HCT116 (cell line): Measurements from ENCODE around the gene MYCBP. TPM values are rescaled to one million over a fixed set of nuclear protein-coding genes. Genes with fewer than 3 reads are reported as not detected.

Experiments used
- ATAC-seq: fragments of 200-7000 bp; cut with Tn5 transposase; 2 replicates; pipeline ENCODE4 v1.9.1; 2020; ENCODE audit warnings: mild to moderate bottlenecking, moderate library complexity
- BruUV-seq: library from RNA; stranded (reverse); fragments of 400-500 nt; replicated peaks from 2 replicates; lab custom pipeline; 2021; lab: Mats Ljungman, UMichigan
- CTCF ChIA-PET: fragments of 300-600 bp; sonication (Branson Sonifier 250); formaldehyde crosslinking; loops from one replicate; lab custom pipeline; 2021; ENCODE audit warnings: antibody characterized with exemption; lab: Charles Lee
- POLR2A ChIA-PET: fragments of 300-600, 350-600 bp; sonication (Branson Sonifier 250); formaldehyde crosslinking; loops from one replicate; lab custom pipeline; 2021; ENCODE audit warnings: antibody characterized with exemption; lab: Charles Lee
- RAD21 ChIA-PET, 2 experiments: fragments of 300-600 bp; sonication (Branson Sonifier 250); formaldehyde crosslinking; loops; one replicate each; lab custom pipeline; 2023; ENCODE audit warnings: low total read pairs in 2 of 2; ENCODE audit not compliant: uncharacterized antibody in 2 of 2, unreplicated experiment in 2 of 2, low non-redundant PET in 1 of 2; lab: Charles Lee
- DNase-seq: peaks from one replicate; pipeline ENCODE4 v3.0.0-alpha.2; 2010; ENCODE audit warnings: low read depth, low spot score
- H2AFZ ChIP-seq: fragments of 200-600 bp; shearing (Covaris generic), sonication (generic); 2 replicates; pipeline ENCODE4 v1.6.1; 2017; ENCODE audit warnings: low read depth, mixed run types, mixed read lengths, antibody characterized with exemption, low read length; ENCODE audit not compliant: poor library complexity, severe bottlenecking
- H3K27ac ChIP-seq: 2 replicates; pipeline ENCODE4 v1.5.1; 2012; ENCODE audit warnings: low read depth, low read length
- H3K27me3 ChIP-seq: fragments of 200-600 bp; sonication (generic); 2 replicates; pipeline ENCODE4 v1.6.1; 2016; ENCODE audit warnings: mixed run types, low read length, mixed read lengths; ENCODE audit not compliant: insufficient read depth
- H3K36me3 ChIP-seq, 2 experiments: fragments of 200-500 bp in 1 of 2; fragments of 200-600 bp in 1 of 2; sonication (Bioruptor generic) in 1 of 2; sonication (generic) in 1 of 2; 2 replicates each; pipeline versions ENCODE4 v1.5.1 to v1.6.1; 2014 to 2016; ENCODE audit warnings: low read length in 2 of 2, inconsistent platforms in 1 of 2, mixed read lengths in 1 of 2, mixed run types in 1 of 2; ENCODE audit not compliant: insufficient read depth in 2 of 2, control insufficient read depth in 1 of 2
- H3K4me1 ChIP-seq, 2 experiments: fragments of 200-600 bp in 1 of 2; sonication (generic) in 1 of 2; 2 replicates each; pipeline versions ENCODE4 v1.5.1 to v1.6.1; 2012 to 2017; ENCODE audit warnings: low read length in 2 of 2, inconsistent platforms in 1 of 2, mild to moderate bottlenecking in 1 of 2, mixed read lengths in 1 of 2, mixed run types in 1 of 2, moderate library complexity in 1 of 2; ENCODE audit not compliant: insufficient read depth in 2 of 2, control insufficient read depth in 1 of 2
- H3K4me2 ChIP-seq: fragments of 200-600 bp; sonication (generic); 2 replicates; pipeline ENCODE4 v1.6.1; 2017; ENCODE audit warnings: mixed run types, low read length, mixed read lengths
- H3K4me3 ChIP-seq, 2 experiments: fragments of 200-600 bp in 1 of 2; sonication (generic) in 1 of 2; replicated peaks in 1 of 2; 2 replicates each; pipeline ENCODE4 v1.5.1; 2011 to 2016; ENCODE audit warnings: low read length in 2 of 2, control low read depth in 1 of 2, low read depth in 1 of 2, mild to moderate bottlenecking in 1 of 2, mixed read lengths in 1 of 2, mixed run types in 1 of 2
- H3K79me2 ChIP-seq: fragments of 200-600 bp; sonication (generic); 2 replicates; pipeline ENCODE4 v1.6.1; 2017; ENCODE audit warnings: mild to moderate bottlenecking, mixed run types, low read length, moderate library complexity, mixed read lengths; ENCODE audit not compliant: insufficient read depth
- H3K9ac ChIP-seq: fragments of 200-600 bp; sonication (generic); 2 replicates; pipeline ENCODE4 v1.6.1; 2016; ENCODE audit warnings: low read length, mixed read lengths
- H3K9me2 ChIP-seq: fragments of 200-600 bp; sonication (generic), shearing (Covaris generic); 2 replicates; pipeline ENCODE4 v1.6.1; 2017; ENCODE audit warnings: mixed run types, mild to moderate bottlenecking, moderate library complexity; ENCODE audit not compliant: insufficient read depth
- H3K9me3 ChIP-seq, 2 experiments: fragments of 200-500 bp in 1 of 2; fragments of 200-600 bp in 1 of 2; sonication (Bioruptor generic) in 1 of 2; sonication (generic) in 1 of 2; 2 replicates each; pipeline ENCODE4 v1.6.1; 2014 to 2017; ENCODE audit warnings: low read length in 2 of 2, mixed read lengths in 2 of 2, inconsistent platforms in 1 of 2, low read depth in 1 of 2, mild to moderate bottlenecking in 1 of 2, mixed run types in 1 of 2, moderate library complexity in 1 of 2; ENCODE audit not compliant: control insufficient read depth in 1 of 2, insufficient read depth in 1 of 2
- H4K20me1 ChIP-seq: fragments of 200-600 bp; sonication (generic), shearing (Covaris generic); 2 replicates; pipeline ENCODE4 v1.6.1; 2017; ENCODE audit warnings: mixed run types, mild to moderate bottlenecking, moderate library complexity; ENCODE audit not compliant: insufficient read depth
- FOSL1 ChIP-seq: IDR thresholded peaks from 2 replicates; pipeline ENCODE4 v1.6.1; 2012; ENCODE audit warnings: low read depth
- TCF7L2 ChIP-seq: IDR thresholded peaks from 2 replicates; pipeline ENCODE4 v1.7.0; 2011; ENCODE audit warnings: borderline replicate concordance, inconsistent platforms; ENCODE audit not compliant: insufficient read depth, insufficient read length; ENCODE audit errors: extremely low read depth
- YY1 ChIP-seq: IDR thresholded peaks from 2 replicates; pipeline ENCODE4 v1.6.1; 2011; ENCODE audit warnings: low read length, low read depth, moderate library complexity, mild to moderate bottlenecking; ENCODE audit not compliant: insufficient replicate concordance; ENCODE audit errors: extremely low read depth
- ZFX ChIP-seq: fragments of 450-650 bp; IDR thresholded peaks from 2 replicates; pipeline ENCODE4 v1.6.1; 2017
- ZNF274 ChIP-seq: fragments of 200-500 bp; sonication (Bioruptor generic); IDR thresholded peaks from 2 replicates; pipeline ENCODE4 v1.6.1; 2014; ENCODE audit warnings: mild to moderate bottlenecking, low read depth, low read length, inconsistent platforms
- intact Hi-C: fragments of 100-400 bp; cut with micrococcal nuclease; formaldehyde crosslinking; loops from 2 replicates; pipeline ENCODE4 v1.10.0; 2022
- total RNA-seq: library from RNA; stranded (reverse); gene quantifications from one replicate; pipeline ENCODE4 v1.2.1, GENCODE V29; 2021; ENCODE audit not compliant: unreplicated experiment
- TF ChIP-seq, protein P1 (sequence below), 3 experiments: fragments of 200-600 bp in 1 of 3; sonication (generic) in 1 of 3; IDR thresholded peaks in 2 of 3; conservative IDR thresholded peaks in 1 of 3; 2 replicates each; pipeline ENCODE4 v1.5.1; 2012 to 2017; ENCODE audit warnings: low read depth in 2 of 3, low read length in 2 of 3, antibody characterized with exemption in 1 of 3, borderline replicate concordance in 1 of 3, control low read depth in 1 of 3, mild to moderate bottlenecking in 1 of 3, mixed read lengths in 1 of 3, mixed run types in 1 of 3, moderate library complexity in 1 of 3; ENCODE audit not compliant: insufficient read depth in 1 of 3

The MYCBP gene
- total RNA-seq, 1 experiment from 2014 or later = 40.2 TPM

- BruUV-seq = no TSS peak
- no peaks in the 10 kb centered on the region for H4K20me1 ChIP-seq
- TF ChIP-seq ZFX (no peak), ZNF274 (no peak), TCF7L2 (no peak), YY1 (no peak), FOSL1 (no peak)
- TF ChIP-seq, protein P1, sequence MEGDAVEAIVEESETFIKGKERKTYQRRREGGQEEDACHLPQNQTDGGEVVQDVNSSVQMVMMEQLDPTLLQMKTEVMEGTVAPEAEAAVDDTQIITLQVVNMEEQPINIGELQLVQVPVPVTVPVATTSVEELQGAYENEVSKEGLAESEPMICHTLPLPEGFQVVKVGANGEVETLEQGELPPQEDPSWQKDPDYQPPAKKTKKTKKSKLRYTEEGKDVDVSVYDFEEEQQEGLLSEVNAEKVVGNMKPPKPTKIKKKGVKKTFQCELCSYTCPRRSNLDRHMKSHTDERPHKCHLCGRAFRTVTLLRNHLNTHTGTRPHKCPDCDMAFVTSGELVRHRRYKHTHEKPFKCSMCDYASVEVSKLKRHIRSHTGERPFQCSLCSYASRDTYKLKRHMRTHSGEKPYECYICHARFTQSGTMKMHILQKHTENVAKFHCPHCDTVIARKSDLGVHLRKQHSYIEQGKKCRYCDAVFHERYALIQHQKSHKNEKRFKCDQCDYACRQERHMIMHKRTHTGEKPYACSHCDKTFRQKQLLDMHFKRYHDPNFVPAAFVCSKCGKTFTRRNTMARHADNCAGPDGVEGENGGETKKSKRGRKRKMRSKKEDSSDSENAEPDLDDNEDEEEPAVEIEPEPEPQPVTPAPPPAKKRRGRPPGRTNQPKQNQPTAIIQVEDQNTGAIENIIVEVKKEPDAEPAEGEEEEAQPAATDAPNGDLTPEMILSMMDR (IDR thresholded peaks at IDR 0.05 in 2 of 3, conservative IDR thresholded peaks at IDR 0.05 in 1 of 3; ENCODE audit: borderline replicate concordance in 1 of 3, insufficient read depth in 1 of 3, low read depth in 2 of 3, low read length in 2 of 3) = no peak
- no peak overlapping the region for H3K4me2 ChIP-seq
- H3K4me3 ChIP-seq = no peak overlapping the region
- RAD21 ChIA-PET = no interaction called here
- ATAC-seq = no peak
- no peaks in the 10 kb centered on the region for H3K9me2 ChIP-seq
- no peak overlapping the region for H3K27ac ChIP-seq
- no peaks in the 10 kb centered on the region for H3K9me3 ChIP-seq
- no peak for DNase-seq
- no peaks in the 10 kb centered on the region for H3K27me3 ChIP-seq
- intact Hi-C loops = no loop called here
- no peak overlapping the region for H2AFZ ChIP-seq
- H3K79me2 ChIP-seq = peaks cover 14% of the 10 kb centered on the region
- CTCF ChIA-PET = no interaction called here
- H3K36me3 ChIP-seq = peaks cover 0 to 14% of the 10 kb centered on the region in 2 experiments; a peak in 1 of 4 replicates
- POLR2A ChIA-PET = no interaction called here
- no peak overlapping the region for H3K9ac ChIP-seq
- peaks cover 3 to 5% of the 10 kb centered on the region in 2 experiments; a peak in 2 of 4 replicates for H3K4me1 ChIP-seq
Observed at GRCh38 chr1:38867208-38867607, 5.9 kb downstream of the MYCBP start.

- BruUV-seq = no TSS peak
- Histone ChIP-seq H3K4me3 (no peak overlapping the region), H3K9me3 (no peaks in the 10 kb centered on the region), H3K79me2 (peaks cover 6% of the 10 kb centered on the region; the same call in 1 of the 2 replicates), H3K9me2 (no peaks in the 10 kb centered on the region), H4K20me1 (no peaks in the 10 kb centered on the region), H3K27ac (no peak overlapping the region), H3K36me3 (peaks cover 0 to 14% of the 10 kb centered on the region in 2 experiments; a peak in 1 of 4 replicates)
- intact Hi-C loops = no loop called here
- DNase-seq = no peak
- TF ChIP-seq, protein P1 (IDR thresholded peaks at IDR 0.05 in 2 of 3, conservative IDR thresholded peaks at IDR 0.05 in 1 of 3; ENCODE audit: borderline replicate concordance in 1 of 3, insufficient read depth in 1 of 3, low read depth in 2 of 3, low read length in 2 of 3) = 0 out of 6 replicates have a peak, but pooled peaks of 1 of the 3 experiments have one; percentile 14
- TF ChIP-seq ZFX = no peak
- TF ChIP-seq, all 23 proteins: peak for 1
- Histone ChIP-seq H3K4me2 (no peak overlapping the region), H3K9ac (no peak overlapping the region), H3K4me1 (peaks cover 0 to 5% of the 10 kb centered on the region in 2 experiments; a peak in 3 of 4 replicates), H2AFZ (no peak overlapping the region), H3K27me3 (no peaks in the 10 kb centered on the region)
- CTCF ChIA-PET = no interaction called here
- ATAC-seq = no peak
- POLR2A ChIA-PET = no interaction called here
- RAD21 ChIA-PET = no interaction called here
Observed at GRCh38 chr1:38865112-38865715, 7.9 kb downstream of the MYCBP start.
